GM12875 (cell line): ENCODE measurements around the gene RFPL4AL1.
A peak's percentile ranks its signal among the peaks of the same experiment; 100 is the strongest.

Source experiments
- H3K4me3 ChIP-seq: one replicate; pipeline ENCODE4 v1.5.1; 2011; ENCODE audit warnings: low read depth, low read length, control low read depth
- CTCF ChIP-seq: IDR thresholded peaks from 2 replicates; pipeline ENCODE4 v1.5.1; 2011; ENCODE audit warnings: low read depth, mild to moderate bottlenecking, control low read depth, inconsistent platforms, low read length, moderate library complexity, borderline replicate concordance; ENCODE audit not compliant: insufficient read depth

The RFPL4AL1 gene

GRCh38 chr19:55802281-55802680, 33.4 kb downstream of the RFPL4AL1 start:
- no peak overlapping the region for H3K4me3 ChIP-seq
- TF ChIP-seq CTCF: no peak

- H3K4me3 ChIP-seq: no peak overlapping the region
- peak; percentile 58 for TF ChIP-seq CTCF
These were observed 40.6 kb downstream of the RFPL4AL1 start for GRCh38 chr19:55809381-55810058.

- no peak for TF ChIP-seq CTCF
These were observed 42.4 kb downstream of the RFPL4AL1 start for GRCh38 chr19:55811340-55811739.

GRCh38 chr19:55812449-55812848, 43.5 kb downstream of the RFPL4AL1 start:
- H3K4me3 ChIP-seq: no peak overlapping the region
- no peak for TF ChIP-seq CTCF

More at GRCh38 chr19:55811340-55811739, 42.4 kb downstream of the RFPL4AL1 start:
- H3K4me3 ChIP-seq: no peak overlapping the region

GRCh38 chr19:55813906-55814305, 45.0 kb downstream of the RFPL4AL1 start:
- no peak overlapping the region for H3K4me3 ChIP-seq
- TF ChIP-seq CTCF: no peak

GRCh38 chr19:55820037-55820436, 51.1 kb downstream of the RFPL4AL1 start:
- no peak overlapping the region for H3K4me3 ChIP-seq
- no peak for TF ChIP-seq CTCF
